Transverse colon (tissue), 4 donors: ENCODE data around the gene INPP5J. TPM values are rescaled to one million over a fixed set of nuclear protein-coding genes. Genes with fewer than 3 reads are reported as not detected.
A peak's percentile ranks its signal among the peaks of the same experiment; 100 is the strongest.

Experiments used
- DNase-seq: peaks from one replicate; pipeline ENCODE4 v3.0.0-alpha.2; 2019
- H3K27ac ChIP-seq, 4 donors: fragments of 200-600 bp; sonication (generic); 2 replicates each; pipeline ENCODE4 v1.5.1; 2016 to 2018; ENCODE audit warnings: inconsistent platforms in 4 of 4
- H3K27me3 ChIP-seq: fragments of 200-600 bp; sonication (generic); 2 replicates; pipeline ENCODE4 v1.5.1; 2017; ENCODE audit warnings: inconsistent platforms
- H3K36me3 ChIP-seq, 4 donors: fragments of 200-600 bp; sonication (generic); 2 replicates each; pipeline ENCODE4 v1.5.1; 2017 to 2019; ENCODE audit warnings: inconsistent platforms in 4 of 4
- H3K4me1 ChIP-seq, 4 donors: fragments of 200-600 bp; sonication (generic); 2 replicates each; pipeline ENCODE4 v1.5.1; 2017 to 2020; ENCODE audit warnings: inconsistent platforms in 4 of 4
- H3K4me3 ChIP-seq, 4 donors: fragments of 200-600 bp; sonication (generic); 1 replicate in 1 of 4; 2 replicates in 3 of 4; pipeline versions ENCODE4 v1.5.1 to v1.6.1; 2017 to 2019; ENCODE audit warnings: inconsistent platforms in 4 of 4
- H3K9me3 ChIP-seq, 2 donors: fragments of 200-600 bp; sonication (generic); 2 replicates each; pipeline ENCODE4 v1.5.1; 2017 to 2019; ENCODE audit warnings: inconsistent platforms in 2 of 2
- EP300 ChIP-seq: sonication (generic); formaldehyde crosslinking; IDR thresholded peaks from one replicate; pipeline ENCODE4 v1.6.1; 2017; ENCODE audit warnings: antibody characterized with exemption, low read depth
- POLR2A ChIP-seq: fragments of 450-650 bp; IDR thresholded peaks from one replicate; pipeline ENCODE4 v1.6.1; 2016; ENCODE audit warnings: antibody characterized with exemption, mild to moderate bottlenecking, moderate library complexity
- POLR2AphosphoS5 ChIP-seq, 3 donors: sonication (generic); formaldehyde crosslinking; IDR thresholded peaks; one replicate each; pipeline ENCODE4 v1.6.1; 2016; ENCODE audit warnings: antibody characterized with exemption in 3 of 3
- WGBS, 2 donors: methylation state at CpG; one replicate each; pipeline ENCODE4 v1.1.5; 2018; ENCODE audit warnings: low coverage in 1 of 2; 5-methylcytosine and 5-hydroxymethylcytosine counted together
- in situ Hi-C, 4 donors: fragments of 200-750 bp; cut with MboI; loops; one replicate each; pipeline versions ENCODE4 v1.15.0 to v1.15.1; 2017; ENCODE audit warnings: low sequenced_read_pairs in 3 of 4, low pct_ligation_motif_present in 1 of 4, low pct_unique_long_range_greater_than_20kb in 1 of 4
- intact Hi-C: fragments of 100-400 bp; cut with DNase I; formaldehyde crosslinking; loops from one replicate; pipeline ENCODE4 v1.15.1; 2023; ENCODE audit warnings: low total_unique reads
- total RNA-seq, 4 donors: library from RNA; depleted of rRNA; stranded (reverse); fragments of >200 nt; gene quantifications; one replicate each; pipeline ENCODE4 v1.1.0, GENCODE V29; 2016
- TF ChIP-seq, protein P1 (sequence below), 5 experiments: fragments of 200-600 bp in 3 of 5; fragments of 450-650 bp in 2 of 5; sonication (generic) in 3 of 5; IDR thresholded peaks; 1 replicate in 2 of 5; 2 replicates in 3 of 5; pipeline ENCODE4 v1.5.1; 2016 to 2017; ENCODE audit warnings: antibody characterized with exemption in 5 of 5, inconsistent platforms in 3 of 5, mild to moderate bottlenecking in 2 of 5, moderate library complexity in 1 of 5

INPP5J gene
- total RNA-seq, 4 donors from 2014 or later, result 22.4 to 51.2 (median 30.8) TPM

DNA sequence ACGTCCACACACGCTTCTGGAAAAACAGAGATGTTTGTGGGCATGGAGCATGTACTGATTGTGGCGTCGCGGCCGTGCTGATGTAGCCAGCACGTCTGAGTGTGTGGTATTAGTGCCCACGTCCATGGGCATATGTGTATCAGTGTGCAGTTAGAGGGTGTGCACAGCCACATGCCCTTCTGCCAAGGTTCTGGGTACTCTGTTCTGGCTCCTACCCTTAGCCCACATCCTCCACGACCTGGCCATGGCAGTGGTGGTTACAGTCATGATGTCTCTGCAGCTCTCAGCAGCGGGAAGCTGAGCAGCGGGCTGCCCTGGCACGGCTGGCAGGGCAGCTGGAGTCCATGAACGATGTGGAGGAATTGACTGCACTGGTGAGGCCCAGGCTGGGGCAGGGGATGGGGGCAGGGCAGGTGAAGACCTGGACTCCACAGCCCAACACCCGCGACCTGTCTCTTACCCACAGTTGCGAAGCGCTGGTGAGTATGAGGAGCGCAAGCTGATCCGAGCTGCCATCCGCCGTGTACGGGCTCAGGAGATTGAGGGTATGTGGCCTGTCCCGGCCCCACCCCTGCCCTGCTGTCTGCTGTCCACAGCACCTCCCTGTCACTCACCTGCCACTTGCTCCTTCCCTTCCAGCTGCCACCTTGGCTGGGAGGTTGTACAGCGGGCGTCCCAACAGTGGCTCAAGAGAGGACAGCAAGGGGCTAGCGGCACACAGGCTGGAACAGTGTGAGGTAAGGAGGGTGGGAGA, 34.4 kb upstream of the INPP5J start:
- H3K27ac ChIP-seq, result peak overlapping the region; percentile 73 to 97 (median 96)
- WGBS, 2 donors, result 87% methylated on average over 26 of the region's 26 CpGs; no CpG with 5 or more reads in 1 of the 2 donors
- no peak for DNase-seq
- intact Hi-C loops (no loop called here), in situ Hi-C loops (loop anchor here in 3 of 4 donors (10.0 kb wide), 1 partner anchor 144 kb away; no protein-coding TSS in a partner anchor)
- H3K4me1 ChIP-seq, result peaks cover 17 to 56% (median 27%) of the 10 kb centered on the region in 4 donors
- no peaks in the 10 kb centered on the region for H3K36me3 ChIP-seq
- no peaks in the 10 kb centered on the region for H3K27me3 ChIP-seq
- TF ChIP-seq POLR2A (no peak), EP300 (no peak), POLR2AphosphoS5 (IDR thresholded peaks at IDR 0.05) (no peak)
- TF ChIP-seq, protein P1, sequence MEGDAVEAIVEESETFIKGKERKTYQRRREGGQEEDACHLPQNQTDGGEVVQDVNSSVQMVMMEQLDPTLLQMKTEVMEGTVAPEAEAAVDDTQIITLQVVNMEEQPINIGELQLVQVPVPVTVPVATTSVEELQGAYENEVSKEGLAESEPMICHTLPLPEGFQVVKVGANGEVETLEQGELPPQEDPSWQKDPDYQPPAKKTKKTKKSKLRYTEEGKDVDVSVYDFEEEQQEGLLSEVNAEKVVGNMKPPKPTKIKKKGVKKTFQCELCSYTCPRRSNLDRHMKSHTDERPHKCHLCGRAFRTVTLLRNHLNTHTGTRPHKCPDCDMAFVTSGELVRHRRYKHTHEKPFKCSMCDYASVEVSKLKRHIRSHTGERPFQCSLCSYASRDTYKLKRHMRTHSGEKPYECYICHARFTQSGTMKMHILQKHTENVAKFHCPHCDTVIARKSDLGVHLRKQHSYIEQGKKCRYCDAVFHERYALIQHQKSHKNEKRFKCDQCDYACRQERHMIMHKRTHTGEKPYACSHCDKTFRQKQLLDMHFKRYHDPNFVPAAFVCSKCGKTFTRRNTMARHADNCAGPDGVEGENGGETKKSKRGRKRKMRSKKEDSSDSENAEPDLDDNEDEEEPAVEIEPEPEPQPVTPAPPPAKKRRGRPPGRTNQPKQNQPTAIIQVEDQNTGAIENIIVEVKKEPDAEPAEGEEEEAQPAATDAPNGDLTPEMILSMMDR (IDR thresholded peaks at IDR 0.05), result no peak
- no peaks in the 10 kb centered on the region for H3K9me3 ChIP-seq
- H3K4me3 ChIP-seq, result peak overlapping the region in 1 of 4 donors; percentile 1

DNA sequence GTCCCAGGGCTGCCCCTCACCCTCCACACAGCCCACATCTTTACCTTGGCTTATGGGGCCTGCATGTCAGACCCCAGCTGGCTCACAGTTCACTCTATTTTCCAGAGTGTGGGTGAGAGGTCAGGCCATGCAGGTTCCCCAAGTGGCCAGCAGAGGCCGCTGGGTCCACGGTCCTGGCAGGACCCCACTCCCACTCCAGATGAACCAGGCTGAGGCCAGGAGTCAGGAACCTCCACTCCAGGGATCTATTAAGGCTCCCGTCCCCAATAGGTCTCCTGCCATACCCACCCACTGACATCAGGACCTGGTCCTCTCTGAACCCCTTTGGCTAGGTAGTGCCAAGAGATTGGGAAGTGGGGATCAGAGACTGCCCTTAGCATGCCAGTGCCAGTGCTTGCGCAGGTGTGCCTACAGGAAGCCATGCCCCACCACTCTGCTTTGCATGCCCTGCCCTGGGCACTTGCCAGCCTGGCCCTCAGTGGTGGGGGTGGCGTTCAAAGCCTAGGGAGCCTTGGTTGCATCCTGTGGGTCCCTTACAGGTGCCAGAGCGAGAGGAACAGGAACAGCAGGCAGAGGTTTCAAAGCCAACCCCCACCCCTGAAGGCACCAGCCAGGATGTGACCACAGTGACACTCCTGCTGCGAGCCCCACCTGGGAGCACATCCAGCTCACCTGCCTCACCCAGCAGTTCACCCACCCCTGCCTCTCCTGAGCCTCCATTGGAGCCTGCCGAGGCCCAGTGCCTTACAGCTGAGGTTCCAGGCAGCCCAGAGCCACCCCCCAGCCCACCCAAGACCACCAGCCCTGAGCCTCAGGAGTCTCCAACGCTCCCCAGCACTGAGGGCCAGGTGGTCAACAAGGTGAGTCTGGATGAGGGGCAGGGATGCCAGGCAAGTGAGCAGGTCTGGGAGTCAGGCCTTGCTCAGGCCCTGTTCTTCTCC, 33.3 kb upstream of the INPP5J start:
- H3K4me1 ChIP-seq, result peaks cover 8 to 46% (median 17%) of the 10 kb centered on the region in 4 donors
- no peaks in the 10 kb centered on the region for H3K36me3 ChIP-seq
- H3K4me3 ChIP-seq, result peak overlapping the region in 3 of 4 donors; percentile 6 to 18 (median 10)
- H3K27me3 ChIP-seq, result no peaks in the 10 kb centered on the region
- WGBS, 2 donors, result 63% methylated on average over 9 of the region's 9 CpGs; no CpG with 5 or more reads in 1 of the 2 donors
- peak; percentile 71 for DNase-seq
- TF ChIP-seq POLR2AphosphoS5 (IDR thresholded peaks at IDR 0.05), result no peak
- TF ChIP-seq, protein P1 (IDR thresholded peaks at IDR 0.05), result peak; percentile 75 to 90 (median 81)
- H3K27ac ChIP-seq, result peak overlapping the region; percentile 73 to 97 (median 96)
- intact Hi-C loops (no loop called here), in situ Hi-C loops (loop anchor here in 3 of 4 donors (10.0 kb wide), 1 partner anchor 145 kb away; no protein-coding TSS in a partner anchor)
- no peaks in the 10 kb centered on the region for H3K9me3 ChIP-seq

DNA sequence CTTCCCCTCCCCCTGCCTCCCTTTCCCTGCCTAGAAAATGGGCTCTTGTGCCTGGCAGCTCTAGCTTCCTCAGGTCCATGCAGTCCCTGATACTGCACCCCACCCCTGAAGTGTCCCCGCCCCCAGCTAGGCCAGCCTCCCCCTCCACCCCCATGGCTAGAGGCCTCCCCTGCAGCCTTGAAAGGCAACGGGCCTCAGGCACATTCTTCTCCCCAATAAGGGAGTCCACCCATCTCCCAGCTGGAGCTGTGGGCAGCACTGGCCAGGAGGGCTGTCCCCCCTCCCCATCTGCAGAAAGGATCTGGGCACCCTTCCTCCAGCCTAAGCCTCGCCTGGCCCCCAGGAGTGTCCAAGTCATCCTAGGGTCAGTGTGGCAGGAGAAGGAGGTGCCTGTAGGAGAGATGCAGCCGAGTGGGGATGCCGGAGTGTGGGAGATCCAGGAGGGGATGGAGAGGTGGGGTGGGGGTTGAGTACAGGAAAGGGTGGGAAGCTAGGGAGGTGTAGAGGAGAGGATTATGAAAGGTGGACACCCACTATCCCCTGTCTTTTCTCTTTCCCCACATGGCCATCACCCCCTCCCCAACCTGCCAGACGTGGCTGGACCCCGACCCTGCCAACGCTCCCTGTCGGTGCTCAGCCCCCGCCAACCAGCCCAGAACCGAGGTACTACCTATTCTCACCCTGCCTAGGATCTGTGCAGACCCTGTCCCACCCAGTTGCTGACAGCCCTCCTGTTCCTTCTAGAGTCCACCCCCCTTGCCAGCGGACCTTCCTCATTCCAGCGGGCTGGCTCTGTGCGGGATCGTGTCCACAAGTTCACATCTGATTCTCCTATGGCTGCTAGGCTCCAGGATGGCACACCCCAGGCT, 32.3 kb upstream of the INPP5J start:
- peaks cover 6 to 37% (median 13%) of the 10 kb centered on the region in 4 donors for H3K4me1 ChIP-seq
- TF ChIP-seq POLR2A (no peak), POLR2AphosphoS5 (IDR thresholded peaks at IDR 0.05) (peak; percentile 56 to 71 (median 64)), EP300 (peak; percentile 55)
- peak; percentile 54 for DNase-seq
- intact Hi-C loops (no loop called here), in situ Hi-C loops (no loop called here)
- H3K27me3 ChIP-seq, result no peaks in the 10 kb centered on the region
- 85 to 100% methylated on average over 1 to 15 of the region's 15 CpGs for WGBS, 2 donors
- H3K4me3 ChIP-seq, result peak overlapping the region; percentile 6 to 40 (median 8)
- H3K9me3 ChIP-seq, result no peaks in the 10 kb centered on the region
- peaks cover 0 to 4% (median 0%) of the 10 kb centered on the region in 4 donors for H3K36me3 ChIP-seq
- H3K27ac ChIP-seq, result peak overlapping the region; percentile 73 to 97 (median 96)
